Activated naive CD8-positive, alpha-beta T cell treated with anti-CD3 and anti-CD28 coated beads, Interleukin-2, amount 50 U/mL, for 16 hours (primary cell): ENCODE data around the gene ATP6V0A4.
"Not testable (repeated sequence)": the region's sequence is repeated elsewhere in the genome, so short reads cannot be mapped to it uniquely, and the experiment has no call there.

Source experiments
- DNase-seq: peaks from one replicate; pipeline ENCODE4 v3.0.0-alpha.2; 2020; ENCODE audit warnings: low read depth, low spot score

Gene ATP6V0A4

DNA sequence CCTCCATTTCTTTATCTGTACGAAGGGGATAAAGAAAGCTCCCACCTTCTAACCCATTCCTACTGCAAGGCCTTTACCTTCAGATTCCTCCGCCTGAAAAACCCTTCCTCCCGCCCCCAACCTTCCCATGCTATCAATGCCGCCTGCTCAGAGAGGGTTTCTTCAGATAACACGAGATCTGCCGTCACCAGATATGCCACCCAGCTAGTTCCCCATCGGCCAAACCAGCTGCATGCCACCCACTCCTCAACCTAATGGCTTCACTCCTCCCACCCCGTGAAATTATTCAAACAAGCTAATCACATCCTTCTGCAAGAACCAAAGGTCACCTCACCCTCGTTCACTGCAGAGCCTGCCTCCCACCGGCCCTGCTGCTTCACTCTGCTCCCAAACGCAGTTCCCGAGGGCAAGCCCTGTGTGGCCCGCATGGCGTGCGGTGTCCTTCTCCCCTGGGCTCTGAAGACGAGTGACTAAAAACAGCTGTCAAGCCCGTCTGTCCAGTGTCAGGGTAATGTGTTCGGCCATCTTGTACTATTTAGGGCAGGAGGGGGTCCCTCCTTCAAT lies 47.0 kb downstream of the ATP6V0A4 start:
- no peak for DNase-seq

DNA sequence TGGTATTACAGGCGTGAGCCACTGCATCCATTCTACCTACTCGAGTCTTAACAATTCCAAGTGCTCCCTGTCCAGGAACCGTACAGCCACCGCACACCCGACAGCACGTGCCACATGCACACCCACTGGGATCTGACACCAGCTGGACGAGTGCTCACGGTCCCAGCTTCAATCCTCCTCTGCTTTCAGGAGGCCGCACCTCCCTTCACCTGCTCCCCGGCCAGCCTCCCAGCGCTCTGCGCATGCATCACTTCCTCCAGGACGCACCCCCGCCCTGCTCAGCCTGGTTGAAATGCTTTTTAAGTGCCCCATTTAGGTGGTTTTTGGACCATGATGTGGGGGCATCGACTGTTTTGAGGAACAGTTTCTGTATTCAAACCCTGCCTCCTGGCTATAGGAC lies 47.5 kb downstream of the ATP6V0A4 start:
- DNase-seq = no peak

GRCh38 chr7:138749960-138750359 lies 48.0 kb downstream of the ATP6V0A4 start:
- no peak for DNase-seq

GRCh38 chr7:138748666-138749065 lies 49.3 kb downstream of the ATP6V0A4 start:
- DNase-seq = no peak

DNA sequence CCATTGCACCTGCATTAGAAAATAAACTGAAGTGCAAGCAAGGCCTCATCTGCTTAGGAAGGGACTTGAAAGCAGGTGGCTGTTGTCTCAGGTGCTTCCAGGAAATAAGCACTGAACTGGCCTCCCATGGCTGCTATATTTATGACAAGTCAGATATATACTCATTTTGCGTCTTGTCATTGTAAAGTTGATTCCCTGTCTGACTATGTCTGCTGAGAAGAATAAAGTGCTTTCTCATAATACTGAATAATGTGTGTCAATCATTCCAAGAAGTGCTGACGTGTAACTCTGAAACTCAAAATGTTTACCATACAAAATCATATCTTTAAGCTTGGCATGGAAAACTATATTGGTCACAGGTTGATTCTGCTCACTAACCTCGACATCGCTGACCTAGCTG lies 51.9 kb downstream of the ATP6V0A4 start:
- DNase-seq = no peak

DNA sequence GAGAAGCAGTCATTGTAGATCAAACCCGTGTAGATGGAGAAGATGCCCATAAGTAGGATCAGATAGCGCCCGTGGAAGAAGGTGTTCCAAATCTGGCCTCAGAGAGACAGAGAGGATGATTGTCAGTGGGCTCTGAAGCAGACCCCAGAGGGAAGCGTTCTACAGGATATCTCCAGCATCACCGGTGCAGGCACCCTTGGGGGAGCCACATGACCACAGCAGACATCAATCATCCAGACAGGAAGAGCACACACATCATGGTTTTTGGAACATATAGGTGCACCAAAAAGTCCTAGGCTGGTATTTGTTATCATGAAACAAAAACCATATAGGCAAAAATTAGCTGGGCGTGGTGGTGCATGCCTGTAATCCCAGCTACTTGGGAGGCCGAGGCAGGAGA lies 52.8 kb downstream of the ATP6V0A4 start:
- DNase-seq = no peak

- DNase-seq = no peak
Measured at GRCh38 chr7:138741453-138741735, 56.6 kb downstream of the ATP6V0A4 start.

- DNase-seq = no peak
Measured at GRCh38 chr7:138739859-138740258, 58.1 kb downstream of the ATP6V0A4 start.

- peak; percentile 67 for DNase-seq
Measured at GRCh38 chr7:138738551-138739335, 59.3 kb downstream of the ATP6V0A4 start.

DNA sequence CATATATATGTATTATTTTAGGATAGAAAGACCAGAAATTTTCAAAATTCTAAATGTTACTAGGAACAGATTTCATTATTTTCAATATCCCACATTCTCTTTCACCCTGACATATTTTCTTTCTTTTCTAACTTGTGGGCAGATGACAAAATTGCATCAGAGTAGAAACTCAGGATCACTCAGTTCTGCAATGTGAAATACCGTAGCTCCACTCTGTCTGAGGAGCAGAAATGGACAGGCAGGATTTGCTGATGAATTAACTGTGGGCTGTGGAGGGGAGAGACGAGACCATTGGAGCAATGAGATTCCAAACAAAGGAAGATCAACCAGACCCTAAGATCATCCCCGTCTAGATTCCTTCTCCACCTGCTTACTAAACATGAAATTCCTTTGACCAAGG lies 59.9 kb downstream of the ATP6V0A4 start:
- no peak for DNase-seq

DNA sequence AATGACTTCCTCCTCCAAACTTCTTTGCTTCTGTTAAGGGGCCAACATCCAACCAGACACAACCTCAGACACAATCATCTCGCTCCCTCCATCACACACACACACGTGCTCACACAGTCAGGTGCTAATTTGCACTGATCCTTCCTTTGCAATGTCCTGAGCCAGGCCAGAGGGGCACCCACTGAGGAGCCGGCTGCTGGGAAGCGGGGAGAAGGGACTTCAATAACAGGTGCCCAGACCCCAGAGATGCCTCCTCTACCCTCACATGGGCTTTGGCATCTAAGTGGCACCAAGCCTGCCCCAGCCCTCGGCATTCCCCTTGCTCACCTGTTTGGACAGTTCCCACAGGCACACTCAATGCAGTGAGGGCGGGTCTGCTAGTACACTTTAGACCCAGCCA lies 62.6 kb downstream of the ATP6V0A4 start:
- DNase-seq = no peak

- DNase-seq = not testable (repeated sequence)
Measured at GRCh38 chr7:138731733-138732132, 66.3 kb downstream of the ATP6V0A4 start.

DNA sequence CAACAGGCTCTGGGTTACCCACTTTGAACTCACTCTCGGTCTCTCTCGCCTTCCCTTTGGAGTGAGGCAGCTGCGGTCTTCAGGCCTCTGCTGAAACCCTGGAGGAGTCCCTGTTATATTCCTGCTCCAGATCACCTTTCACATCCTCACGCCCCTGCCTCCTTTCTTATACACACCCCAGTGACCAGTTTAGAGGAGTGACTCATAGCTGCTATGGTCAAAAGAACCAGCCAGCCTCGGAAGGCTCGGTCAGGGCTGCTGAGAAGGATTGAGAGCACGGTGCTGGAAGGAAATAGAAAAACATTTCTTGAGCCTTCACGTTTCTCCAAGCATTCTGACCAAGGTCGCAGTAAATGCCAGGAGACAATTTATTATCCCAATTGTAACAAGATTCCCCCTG lies 68.6 kb downstream of the ATP6V0A4 start:
- no peak for DNase-seq

DNA sequence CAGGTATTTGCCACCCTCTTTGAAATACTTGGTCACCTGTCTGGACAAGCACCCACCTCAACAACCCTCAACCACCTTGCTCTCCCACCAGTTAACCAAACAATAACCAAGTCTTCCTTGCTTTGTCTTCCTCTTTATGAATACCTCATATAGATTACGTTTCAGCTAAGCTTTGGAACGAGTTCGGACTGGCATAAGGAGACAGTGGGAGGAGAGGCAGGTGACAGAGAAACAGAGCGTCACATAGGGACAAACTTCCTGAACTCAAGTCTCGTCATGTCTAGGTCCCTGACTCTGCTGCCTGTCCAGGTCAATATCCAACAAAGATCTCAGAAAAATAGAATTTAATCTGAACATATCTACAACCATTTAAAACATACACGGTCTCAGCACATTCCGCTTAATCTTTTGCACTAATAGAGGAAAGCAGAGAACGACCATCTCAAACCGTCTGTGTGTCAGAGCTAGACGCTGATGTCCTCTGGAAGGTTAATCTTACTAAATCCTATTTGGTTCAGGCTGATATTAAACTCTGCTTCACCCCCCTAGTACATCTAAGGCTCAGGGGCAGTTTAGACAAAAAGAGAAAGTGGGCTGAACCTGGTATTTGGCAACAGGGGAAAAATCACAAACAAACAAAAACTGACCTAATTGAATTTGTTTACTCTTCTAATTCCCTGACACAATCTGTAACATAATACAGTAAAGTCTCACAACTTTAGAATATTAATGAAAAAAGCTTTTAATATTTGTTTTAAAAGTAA lies 70.5 kb downstream of the ATP6V0A4 start:
- no peak for DNase-seq

DNA sequence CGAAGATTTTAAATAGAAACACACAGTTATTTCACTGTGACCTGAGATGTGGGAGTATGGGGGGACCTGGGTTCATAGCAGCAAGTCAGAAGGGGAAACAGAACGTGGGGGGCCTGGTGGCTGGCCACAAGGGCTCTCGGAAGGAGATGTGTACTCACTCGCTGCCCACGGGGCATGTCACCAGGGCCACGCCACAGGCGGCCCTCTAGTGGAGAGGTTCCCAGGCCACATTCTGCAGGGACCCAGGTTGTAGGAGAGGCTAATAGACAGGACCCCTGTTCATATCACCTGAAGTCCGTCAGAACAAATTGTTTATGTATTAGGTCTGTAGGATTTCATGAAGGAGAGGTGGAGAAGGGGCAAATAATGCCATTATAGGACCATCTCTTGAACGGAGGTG lies 71.7 kb downstream of the ATP6V0A4 start:
- no peak for DNase-seq

DNA sequence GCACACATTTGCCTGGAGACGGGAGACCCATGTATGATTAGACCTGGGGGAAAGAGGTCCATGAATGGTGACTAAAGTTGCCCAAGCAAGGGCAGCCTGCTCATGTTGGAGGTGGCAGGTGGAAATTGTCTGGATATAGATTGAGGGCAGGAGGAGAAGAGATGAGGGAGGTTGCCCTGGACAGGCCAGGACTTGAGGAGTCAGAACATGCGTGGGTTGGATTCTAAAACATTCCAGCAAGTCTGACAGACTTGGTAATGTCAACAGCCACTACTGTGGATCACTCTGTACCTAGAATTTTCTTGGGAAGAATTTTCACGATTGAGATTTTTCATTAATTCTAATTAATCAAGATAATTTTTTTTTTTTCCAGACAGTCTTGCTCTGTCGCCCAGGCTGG lies 77.7 kb downstream of the ATP6V0A4 start:
- DNase-seq = no peak

GRCh38 chr7:138716889-138717288 lies 81.1 kb downstream of the ATP6V0A4 start:
- DNase-seq = no peak

DNA sequence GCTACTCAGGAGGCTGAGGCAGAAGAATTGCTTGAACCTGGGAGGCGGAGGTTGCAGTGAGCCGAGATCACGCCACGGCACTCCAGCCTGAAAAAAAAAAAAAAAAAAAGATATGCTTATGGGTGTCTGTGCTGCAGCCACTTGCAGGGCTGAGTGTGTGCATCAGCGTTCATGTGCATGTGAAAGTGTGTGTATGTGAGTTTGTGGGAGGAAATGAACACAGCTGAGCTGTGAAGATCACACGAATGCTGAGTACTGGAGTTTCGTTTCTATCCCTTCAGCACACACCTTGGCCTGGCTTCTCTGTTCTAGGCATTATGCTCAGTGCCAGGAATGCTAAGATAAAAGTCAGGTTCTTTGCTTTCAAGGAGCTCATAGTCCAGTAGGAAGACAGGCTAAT lies 84.8 kb downstream of the ATP6V0A4 start:
- DNase-seq = no peak

- DNase-seq = no peak
Measured at GRCh38 chr7:138712652-138713051, 85.3 kb downstream of the ATP6V0A4 start.

DNA sequence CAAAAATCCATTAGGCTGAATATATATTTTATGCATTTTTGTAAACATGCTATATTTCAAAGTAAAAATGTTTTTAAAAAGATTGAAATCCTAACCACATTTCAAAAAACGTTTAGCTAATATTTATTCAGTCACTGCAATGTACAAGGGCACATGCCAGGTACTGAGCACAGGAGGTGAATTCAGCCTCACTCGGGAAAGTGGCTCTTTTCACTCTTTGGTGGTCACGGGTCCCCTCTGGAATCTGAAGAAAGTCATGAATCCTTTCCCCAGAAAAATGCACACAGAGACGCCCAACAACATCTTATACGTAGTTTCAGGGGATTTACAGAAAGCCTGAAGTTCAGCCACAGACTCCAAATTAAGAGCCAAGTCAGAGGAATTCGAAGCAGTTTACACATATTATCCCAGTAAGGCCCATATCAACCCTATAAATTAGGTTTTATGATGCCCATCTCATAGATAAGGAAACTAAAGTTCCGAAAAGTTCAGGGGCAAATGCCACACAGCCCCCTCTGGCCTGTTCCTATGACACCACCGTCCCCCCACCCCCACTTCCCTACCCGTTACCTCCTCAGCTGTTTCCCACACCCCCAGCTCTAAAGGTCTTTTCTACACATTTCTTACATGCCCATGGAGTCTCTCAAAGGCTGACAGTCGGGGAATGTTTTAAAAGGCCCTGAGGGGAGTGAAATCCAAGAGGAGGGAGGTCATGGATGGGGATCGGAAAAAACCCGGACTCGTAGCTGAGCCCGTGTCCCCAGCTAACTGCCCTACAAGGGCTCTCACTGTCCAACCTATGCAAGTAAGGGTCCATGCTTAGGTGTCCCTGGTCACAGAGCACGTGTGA lies 87.2 kb downstream of the ATP6V0A4 start:
- DNase-seq = no peak

DNA sequence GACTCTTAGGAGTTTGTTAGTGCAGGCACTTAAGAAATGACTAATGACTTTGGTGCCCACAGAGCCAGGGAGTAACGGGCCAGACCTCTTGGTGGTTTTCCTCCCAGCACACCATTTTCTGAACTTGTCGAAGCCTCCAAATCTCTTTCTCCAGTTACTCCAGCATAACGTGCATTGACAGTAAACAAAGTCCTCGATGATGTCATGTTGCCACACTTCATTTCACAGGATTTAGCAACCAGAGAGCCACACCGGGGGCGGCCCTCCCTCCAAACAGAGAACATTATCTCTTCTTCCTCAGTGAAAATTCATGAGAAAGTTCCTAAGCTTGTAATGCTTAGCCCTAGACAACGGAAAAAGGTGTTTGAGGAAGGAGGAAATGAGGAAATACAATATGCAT lies 92.8 kb downstream of the ATP6V0A4 start:
- no peak for DNase-seq

DNA sequence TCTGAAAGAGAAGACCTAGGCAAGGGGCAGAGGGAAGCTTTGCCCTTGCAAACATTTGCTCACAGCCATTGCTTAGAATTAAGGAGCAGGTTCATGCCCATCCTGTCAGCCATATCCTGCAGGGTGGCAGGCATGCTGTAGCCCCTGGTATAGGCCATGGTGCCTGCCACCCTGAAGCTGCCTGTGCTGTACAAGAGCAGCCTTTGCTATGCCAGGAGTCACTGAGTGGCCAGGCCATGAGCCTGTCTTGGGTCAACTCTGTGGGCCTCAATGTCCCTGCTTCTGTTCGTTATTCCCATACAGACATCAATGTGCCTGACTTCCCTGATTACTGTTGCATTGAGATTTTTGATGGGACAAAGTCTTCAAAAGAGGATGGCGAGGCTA lies 96.5 kb downstream of the ATP6V0A4 start:
- DNase-seq = no peak
